K562 (cell line): ENCODE data around the gene PRKAR2B. TPM values are rescaled to one million over a fixed set of nuclear protein-coding genes. Genes with fewer than 3 reads are reported as not detected.
A peak's percentile ranks its signal among the peaks of the same experiment; 100 is the strongest.

Source experiments
- ATAC-seq: fragments of 200-7000 bp; cut with Tn5 transposase; 3 replicates; pipeline ENCODE4 v1.9.1; 2020; ENCODE audit warnings: moderate library complexity
- BruUV-seq: library from RNA; stranded (reverse); fragments of 400-500 nt; replicated peaks from 2 replicates; lab custom pipeline; 2021; lab: Mats Ljungman, UMichigan
- CTCF ChIA-PET: fragments of 300-600 bp; formaldehyde crosslinking; extraction: SDS; loops from one replicate; lab custom pipeline; 2021; ENCODE audit warnings: low intra/inter-chr PET ratio; lab: Yijun Ruan, JAX
- POLR2A ChIA-PET: fragments of 300-600, 350-650 bp; sonication (Branson Sonifier 250); formaldehyde crosslinking; extraction: SDS; loops from one replicate; lab custom pipeline; 2021; ENCODE audit warnings: antibody characterized with exemption, inconsistent platforms; lab: Yijun Ruan, JAX
- DNase-seq, 4 experiments: peaks; one replicate each; pipeline versions ENCODE4 v3.0.0 to v3.0.0-alpha.2; 2011 to 2018; ENCODE audit warnings: low spot score in 3 of 4, mixed read lengths in 3 of 4; ENCODE audit errors: extremely low read depth in 1 of 4
- FAIRE-seq: peaks from 2 replicates; lab custom pipeline; 2011; peaks lifted over from hg19 to GRCh38; lab: Jason Lieb, UNC
- H2AFZ ChIP-seq: 2 replicates; pipeline ENCODE4 v1.6.0; 2011; ENCODE audit warnings: low read depth, low read length, control low read depth, inconsistent platforms
- H3K27ac ChIP-seq: fragments of 200-600 bp; 3 replicates; pipeline ENCODE4 v1.8.0; 2011; ENCODE audit warnings: low read depth, mild to moderate bottlenecking, control low read depth, inconsistent platforms, low read length, moderate library complexity, mixed read lengths; ENCODE audit errors: extremely low read depth
- H3K27me3 ChIP-seq, 2 experiments: fragments of 300-600 bp in 1 of 2; 2 replicates in 1 of 2; 3 replicates in 1 of 2; pipeline versions ENCODE4 v1.6.0 to v1.8.0; 2011; ENCODE audit warnings: inconsistent platforms in 2 of 2, low read length in 2 of 2, mild to moderate bottlenecking in 1 of 2, mixed read lengths in 1 of 2, moderate library complexity in 1 of 2; ENCODE audit not compliant: control insufficient read depth in 2 of 2, insufficient read depth in 2 of 2
- H3K36me3 ChIP-seq: fragments of 300-600 bp; 3 replicates; pipeline ENCODE4 v1.8.0; 2011; ENCODE audit warnings: mild to moderate bottlenecking, low read length, inconsistent platforms; ENCODE audit not compliant: control insufficient read depth, insufficient read depth
- H3K4me1 ChIP-seq, 2 experiments: fragments of 200-600 bp in 1 of 2; replicated peaks in 1 of 2; 2 replicates in 1 of 2; 3 replicates in 1 of 2; pipeline versions ENCODE4 v1.5.1 to v1.8.0; 2011; ENCODE audit warnings: inconsistent platforms in 2 of 2, low read length in 2 of 2, mild to moderate bottlenecking in 1 of 2, mixed read lengths in 1 of 2, moderate library complexity in 1 of 2; ENCODE audit not compliant: control insufficient read depth in 2 of 2, insufficient read depth in 2 of 2
- H3K4me2 ChIP-seq: 2 replicates; pipeline ENCODE4 v1.6.1; 2011; ENCODE audit warnings: low read length, control low read depth, inconsistent platforms, mixed read lengths; ENCODE audit not compliant: insufficient read depth
- H3K4me3 ChIP-seq: fragments of 200-600 bp; sonication (generic), shearing (Covaris generic); 2 replicates; pipeline ENCODE4 v1.5.1; 2016; ENCODE audit warnings: control low read depth, inconsistent platforms
- H3K79me2 ChIP-seq: fragments of 200-600 bp; 3 replicates; pipeline ENCODE4 v1.8.0; 2011; ENCODE audit warnings: low read length, inconsistent platforms; ENCODE audit not compliant: control insufficient read depth, insufficient read depth
- H3K9ac ChIP-seq, 2 experiments: 2 replicates each; pipeline versions ENCODE4 v1.6.0 to v1.6.1; 2011; ENCODE audit warnings: low read depth in 2 of 2, low read length in 2 of 2, control low read depth in 1 of 2, inconsistent platforms in 1 of 2, mild to moderate bottlenecking in 1 of 2, mixed read lengths in 1 of 2; ENCODE audit not compliant: insufficient read depth in 1 of 2
- H3K9me1 ChIP-seq: one replicate; pipeline ENCODE4 v1.6.0; 2011; ENCODE audit warnings: inconsistent platforms, mild to moderate bottlenecking, low read length, moderate library complexity; ENCODE audit not compliant: control insufficient read depth, insufficient read depth
- H3K9me3 ChIP-seq: replicated peaks from 2 replicates; pipeline ENCODE4 v1.5.1; 2011; ENCODE audit warnings: low read depth, low read length, inconsistent platforms; ENCODE audit not compliant: control insufficient read depth, insufficient read depth
- H4K20me1 ChIP-seq: replicated peaks from 2 replicates; pipeline ENCODE4 v1.6.1; 2011; ENCODE audit warnings: low read length, inconsistent platforms, mixed read lengths; ENCODE audit not compliant: control insufficient read depth, insufficient read depth
- DDX20 ChIP-seq: fragments of 450-650 bp; IDR thresholded peaks from 2 replicates; pipeline ENCODE4 v1.6.1; 2016; ENCODE audit warnings: missing genetic modification characterization, low read depth, mild to moderate bottlenecking, missing compliant biosample characterization, moderate library complexity
- DMBX1 ChIP-seq: fragments of 250-450 bp; sonication (Bioruptor Pico); IDR thresholded peaks from 2 replicates; pipeline ENCODE4 v1.8.0; 2022; ENCODE audit warnings: inconsistent platforms, mild to moderate bottlenecking, moderate library complexity, borderline replicate concordance
- ESRRA ChIP-seq: fragments of 450-650 bp; IDR thresholded peaks from 2 replicates; pipeline ENCODE4 v1.6.1; 2014; ENCODE audit warnings: low read depth, mild to moderate bottlenecking, moderate library complexity, borderline replicate concordance
- ESRRB ChIP-seq: fragments of 250-450 bp; sonication (Bioruptor Pico); IDR thresholded peaks from 2 replicates; pipeline ENCODE4 v1.5.0; 2020; ENCODE audit warnings: mild to moderate bottlenecking, moderate library complexity, borderline replicate concordance
- GATAD2B ChIP-seq: fragments of 450-650 bp; IDR thresholded peaks from 2 replicates; pipeline ENCODE4 v1.6.1; 2017; ENCODE audit warnings: mild to moderate bottlenecking, borderline replicate concordance
- HMBOX1 ChIP-seq: sonication (generic); IDR thresholded peaks from 2 replicates; pipeline ENCODE4 v1.6.1; 2016
- HMG20B ChIP-seq: fragments of 250-450 bp; sonication (Bioruptor Pico); IDR thresholded peaks from 2 replicates; pipeline ENCODE4 v1.5.0; 2021; ENCODE audit warnings: mild to moderate bottlenecking
- L3MBTL2 ChIP-seq: fragments of 450-650 bp; IDR thresholded peaks from 2 replicates; pipeline ENCODE4 v1.6.1; 2016; ENCODE audit warnings: mild to moderate bottlenecking, moderate library complexity
- PPARD ChIP-seq: fragments of 250-450 bp; sonication (Bioruptor Pico); IDR thresholded peaks from 2 replicates; pipeline ENCODE4 v1.8.0; 2022; ENCODE audit warnings: inconsistent platforms, mild to moderate bottlenecking, moderate library complexity
- SMAD4 ChIP-seq: fragments of 250-450 bp; sonication (Bioruptor Pico); conservative IDR thresholded peaks from 2 replicates; pipeline ENCODE4 v1.8.0; 2021; ENCODE audit warnings: inconsistent platforms, mild to moderate bottlenecking, moderate library complexity
- ZFP36 ChIP-seq: fragments of 150-350 bp; IDR thresholded peaks from 2 replicates; pipeline ENCODE4 v1.6.1; 2018; ENCODE audit warnings: low read length, low read depth; ENCODE audit not compliant: partially characterized antibody
- ZNF134 ChIP-seq: fragments of 250-450 bp; sonication (Bioruptor Pico); conservative IDR thresholded peaks from 2 replicates; pipeline ENCODE4 v1.4.0; 2020
- ZNF253 ChIP-seq: fragments of 250-450 bp; sonication (Bioruptor Pico); conservative IDR thresholded peaks from 2 replicates; pipeline ENCODE4 v1.6.1; 2021; ENCODE audit warnings: mild to moderate bottlenecking
- ZNF263 ChIP-seq: sonication (generic); formaldehyde crosslinking; IDR thresholded peaks from 2 replicates; pipeline ENCODE4 v1.8.0; 2022; ENCODE audit warnings: mild to moderate bottlenecking, missing genetic modification reagents, borderline replicate concordance
- ZNF609 ChIP-seq: sonication (generic); formaldehyde crosslinking; IDR thresholded peaks from 2 replicates; pipeline ENCODE4 v1.8.1; 2023; ENCODE audit warnings: missing genetic modification reagents, mild to moderate bottlenecking, borderline replicate concordance
- ZNF764 ChIP-seq: fragments of 250-450 bp; sonication (Bioruptor Pico); IDR thresholded peaks from 2 replicates; pipeline ENCODE4 v1.4.0; 2020; ENCODE audit warnings: low read depth, mild to moderate bottlenecking, moderate library complexity
- WGBS: fragments of 100-300 bp; shearing (Covaris generic); methylation state at CpG from one replicate; pipeline ENCODE4 v1.1.6; 2016; ENCODE audit warnings: low coverage, mixed read lengths; ENCODE audit not compliant: insufficient coverage; ENCODE audit errors: missing lambda C conversion rate; 5-methylcytosine and 5-hydroxymethylcytosine counted together
- in situ Hi-C: fragments of 300-500 bp; cut with MboI; formaldehyde crosslinking; loops from 4 replicates; pipeline ENCODE4 v1.15.0; 2018; ENCODE audit warnings: inconsistent platforms, mixed read lengths
- intact Hi-C: fragments of 100-400 bp; cut with micrococcal nuclease; formaldehyde crosslinking; loops from 2 replicates; pipeline ENCODE4 v1.14.2; 2022
- polyA plus RNA-seq, 8 experiments: library from polyadenylated mRNA; depleted of rRNA in 4 of 8; stranded (reverse) in 5 of 8; unstranded in 3 of 8; fragments of >200 nt; fragmentation: Nextera tagmentation in 2 of 8; fragmentation: Illumina TruSeq in 1 of 8; extraction: Ambion mirVana in 2 of 8; extraction: Trizol in 1 of 8; gene quantifications; 2 replicates each; pipeline versions ENCODE4 v1.2.1 to v1.2.3, GENCODE V29; 2011 to 2014; ENCODE audit warnings: inconsistent platforms in 1 of 8, missing spikeins in 1 of 8
- total RNA-seq, 7 experiments: library from RNA; depleted of rRNA in 6 of 7; stranded (reverse); fragments of >200 nt in 6 of 7; fragmentation: Illumina TruSeq in 2 of 7; extraction: Trizol in 2 of 7; gene quantifications; 2 replicates each; pipeline versions ENCODE4 v1.2.1 to v1.2.3, GENCODE V29; 2011 to 2021; ENCODE audit warnings: low replicate concordance in 1 of 7

Gene PRKAR2B
- total and polyA plus RNA-seq, 9 of the 15 experiments (the other 6 are each of a cell fraction or from before 2014, with no cell fraction given) = 59.0 to 173 (median 129) TPM

GRCh38 chr7:107109955-107110354 lies 65.5 kb downstream of the PRKAR2B start (continued):
- TF ChIP-seq SMAD4 (CRISPR knock-in tag) = peak; percentile 79
- TF ChIP-seq ZNF263 (CRISPR knock-in tag) = peak; percentile 54; the same call in 1 of the 2 replicates
- TF ChIP-seq GATAD2B = no peak
- no peak for TF ChIP-seq DDX20 (tag)
- no peak for TF ChIP-seq HMG20B (CRISPR knock-in tag)
- no peak for TF ChIP-seq ESRRB (CRISPR knock-in tag)
- TF ChIP-seq PPARD = no peak
- TF ChIP-seq HMBOX1 = peak; percentile 84
- TF ChIP-seq DMBX1 (CRISPR knock-in tag) = peak; percentile 91
- peak; percentile 94 for TF ChIP-seq L3MBTL2

GRCh38 chr7:107111196-107111595 lies 66.7 kb downstream of the PRKAR2B start:
- H3K4me3 ChIP-seq = no peak overlapping the region
- TF ChIP-seq ZNF609 (CRISPR knock-in tag) (no peak), ZNF253 (CRISPR knock-in tag) (no peak), ZNF764 (CRISPR knock-in tag) (no peak), ZFP36 (no peak), ESRRA (no peak), ZNF134 (CRISPR knock-in tag) (no peak)

More at GRCh38 chr7:107111196-107111595, 66.7 kb downstream of the PRKAR2B start:
- Histone ChIP-seq H3K9ac (peak overlapping the region; percentile 2 to 46; a peak in 1 of 4 replicates), H4K20me1 (no peaks in the 10 kb centered on the region), H3K27me3 (no peaks in the 10 kb centered on the region), H3K79me2 (peaks cover 97% of the 10 kb centered on the region), H3K4me1 (peaks cover 14 to 53% of the 10 kb centered on the region in 2 experiments), H3K27ac (peak overlapping the region; percentile 9; the same call in 1 of the 3 replicates), H3K4me2 (no peak overlapping the region), H3K36me3 (peaks cover 18% of the 10 kb centered on the region), H2AFZ (no peak overlapping the region), H3K9me1 (no peaks in the 10 kb centered on the region), H3K9me3 (no peaks in the 10 kb centered on the region)
- no TSS peak for BruUV-seq
- CTCF ChIA-PET = no interaction called here
- intact Hi-C loops = no loop called here
- no peak for FAIRE-seq
- in situ Hi-C loops = no loop called here
- POLR2A ChIA-PET = interaction anchor here (0.6 to 0.8 kb wide), 4 partner anchors 11 to 211 kb away, joined by 3 read pairs; no protein-coding TSS in a partner anchor
- no peak for DNase-seq
- 92% methylated on average over 1 of the region's 1 CpG for WGBS
- ATAC-seq = no peak; the same call in 2 of the 3 replicates
